Limb (tissue), 2 donors: ENCODE data around the gene C1QTNF5.
A peak's percentile ranks its signal among the peaks of the same experiment; 100 is the strongest.

Source experiments
- DNase-seq, 2 donors: peaks; one replicate each; pipeline ENCODE4 v3.0.0-alpha.2; 2016; ENCODE audit errors: extremely low spot score in 2 of 2

The C1QTNF5 gene

DNA sequence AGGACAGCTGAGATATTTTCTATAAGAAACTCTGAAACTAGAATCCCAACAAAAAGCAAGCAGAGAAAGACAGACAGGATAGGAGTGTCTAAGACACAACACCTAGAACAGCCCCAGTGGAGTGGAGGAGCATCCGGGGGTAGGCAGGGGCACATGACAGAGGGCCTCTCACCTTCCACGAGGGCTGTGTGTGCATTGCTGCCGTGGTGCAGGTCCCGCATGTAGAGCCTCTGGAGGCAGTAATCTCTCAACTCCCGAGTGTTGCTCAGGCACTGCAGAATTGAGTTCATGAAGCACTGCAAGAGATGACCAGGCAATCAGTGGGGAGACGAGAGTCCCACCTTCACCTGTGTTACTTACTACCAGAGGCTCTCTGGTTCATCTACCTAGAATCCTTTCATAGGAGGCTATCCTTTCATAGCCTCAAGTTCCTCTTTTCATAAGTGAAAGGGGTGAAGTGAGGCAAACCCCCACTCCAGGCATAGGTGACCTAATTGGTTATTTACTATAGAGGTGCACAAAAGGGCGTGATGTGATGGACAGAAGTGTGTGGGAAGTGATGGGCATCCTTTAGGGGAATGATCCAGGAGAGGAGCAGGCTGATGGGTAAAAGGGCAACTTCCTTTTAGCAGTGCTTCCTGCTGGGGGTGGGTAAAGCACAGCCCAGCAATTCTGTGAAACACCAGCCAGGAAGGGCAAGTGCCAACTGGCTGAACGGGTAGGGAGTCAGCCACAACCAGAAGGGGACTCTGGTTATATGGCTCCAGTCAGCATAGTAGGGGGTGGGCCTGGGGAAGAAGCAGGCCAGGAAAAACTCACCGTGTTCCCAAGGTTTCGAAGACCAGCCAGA lies 18.9 kb upstream of the C1QTNF5 start:
- DNase-seq: no peak

DNA sequence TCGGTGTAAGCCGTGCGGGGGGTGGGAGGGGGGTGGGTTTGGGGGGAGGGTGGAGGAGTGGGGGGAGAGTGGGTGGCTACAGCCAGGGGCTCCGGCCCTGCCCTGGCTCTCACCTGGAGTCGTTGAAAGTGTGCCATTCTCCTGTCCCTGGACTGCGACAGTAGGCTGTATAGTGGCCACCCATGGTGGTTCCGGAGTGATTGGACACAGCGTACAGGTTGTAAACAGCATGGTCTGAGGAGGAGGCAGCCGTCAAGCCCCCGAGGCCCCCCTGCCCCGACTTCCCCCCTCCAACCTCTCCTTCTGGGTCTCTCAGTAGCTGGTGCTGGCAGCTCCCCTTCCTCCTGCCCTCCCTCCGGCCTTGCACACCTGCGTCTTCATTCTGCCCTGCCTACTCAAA lies 16.4 kb upstream of the C1QTNF5 start:
- DNase-seq: no peak

- peak; percentile 81 to 92 for DNase-seq
Measured at GRCh38 chr11:119356349-119357031, 15.8 kb upstream of the C1QTNF5 start.

- DNase-seq: no peak
Measured at GRCh38 chr11:119355091-119355843, 14.6 kb upstream of the C1QTNF5 start.

DNA sequence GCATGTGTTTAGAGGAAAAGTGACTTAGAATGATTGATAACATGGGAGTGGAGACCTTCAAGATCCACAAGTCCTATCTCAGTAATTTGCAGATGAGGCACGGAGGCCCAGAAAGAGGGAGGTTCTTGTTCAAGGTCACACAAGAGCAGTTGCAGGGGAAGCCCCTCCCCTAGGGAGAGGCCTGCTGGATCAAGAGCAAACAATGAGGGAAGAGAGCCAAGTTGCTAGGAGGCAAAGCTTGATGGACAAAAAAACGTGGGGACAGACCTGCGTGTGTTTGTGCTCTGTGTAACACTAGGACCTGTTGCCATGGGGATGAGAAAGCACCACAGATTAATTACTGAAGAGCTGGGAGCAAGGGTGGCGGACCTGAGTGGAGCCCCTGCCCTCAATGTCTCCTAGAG lies 12.2 kb upstream of the C1QTNF5 start:
- DNase-seq: peak in 1 of 2 donors; percentile 60

GRCh38 chr11:119351232-119351631 lies 10.5 kb upstream of the C1QTNF5 start:
- no peak for DNase-seq

DNA sequence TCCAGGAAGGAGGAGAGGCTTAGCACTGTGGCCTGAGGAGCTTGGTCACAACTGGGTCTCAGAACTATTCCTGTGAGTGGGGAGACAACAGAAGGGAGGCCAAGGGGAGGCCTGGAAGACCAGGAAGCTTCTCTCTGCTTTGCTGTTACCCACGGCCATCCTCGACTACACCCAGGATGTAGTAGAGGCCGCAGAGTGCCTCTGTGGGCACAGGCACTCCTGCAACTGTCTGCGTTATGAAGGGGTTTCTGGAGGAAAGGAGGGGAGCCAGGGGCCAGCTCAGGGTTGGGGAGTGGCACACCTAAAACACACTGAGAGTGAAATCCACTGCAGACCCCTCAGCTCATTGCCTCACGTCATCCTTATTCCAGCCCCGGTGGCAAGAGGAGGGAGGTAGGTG lies 9.6 kb upstream of the C1QTNF5 start:
- no peak for DNase-seq

DNA sequence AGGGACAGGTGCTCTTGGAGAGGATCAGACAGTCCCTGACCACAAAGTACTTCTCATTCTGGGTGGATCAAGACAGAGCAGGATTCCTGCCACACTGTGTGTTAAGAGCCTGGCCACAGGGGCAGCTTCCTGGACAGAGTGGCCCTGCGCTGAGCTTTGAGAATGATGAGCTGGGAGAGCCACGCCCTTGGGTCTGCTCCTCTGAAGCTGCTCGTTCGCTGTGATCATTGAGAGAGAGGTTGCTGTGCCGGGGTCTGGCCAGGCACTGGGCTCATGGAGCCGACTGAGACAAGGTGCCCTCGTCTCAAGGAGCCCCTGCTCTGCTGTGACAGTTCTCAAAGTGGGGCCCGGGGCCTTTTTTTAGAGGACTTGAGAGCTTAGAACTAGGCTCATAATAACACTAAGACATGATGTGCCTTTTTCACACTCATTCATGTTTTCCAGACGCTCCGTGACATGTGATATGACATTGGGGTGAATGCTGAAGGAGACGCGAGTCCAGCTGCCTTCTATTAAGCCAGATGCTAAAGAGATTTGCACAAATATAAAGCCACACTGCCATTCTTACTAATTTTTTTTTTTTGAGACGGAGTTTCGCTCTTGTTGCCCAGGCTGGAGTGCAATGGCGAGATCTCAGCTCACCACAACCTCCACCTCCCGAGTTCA lies 7.4 kb upstream of the C1QTNF5 start:
- DNase-seq: peak in 1 of 2 donors; percentile 34

DNA sequence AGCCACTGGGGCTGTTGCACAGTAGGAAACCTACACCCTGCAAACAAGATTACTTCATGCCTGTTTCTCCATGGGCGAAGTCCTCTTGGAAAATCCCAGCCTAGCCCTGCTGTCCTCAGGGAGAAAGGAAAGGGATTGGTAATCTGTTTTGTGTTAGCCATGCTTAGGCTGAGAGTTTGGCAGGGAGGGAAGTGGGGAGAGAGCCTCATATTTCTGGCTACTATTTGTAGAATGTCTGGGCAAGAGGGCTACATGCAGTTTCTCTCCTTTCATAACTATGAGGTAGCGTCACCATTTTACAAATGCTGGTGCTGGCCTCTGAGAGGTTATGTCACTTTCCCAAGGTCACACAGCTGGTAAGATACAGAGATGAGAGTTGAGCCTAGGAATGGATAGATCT lies 6.6 kb upstream of the C1QTNF5 start:
- DNase-seq: no peak

- DNase-seq: no peak
Measured at GRCh38 chr11:119346605-119347004, 5.9 kb upstream of the C1QTNF5 start, which contains the start of gene MFRP. TSS of gene MFRP (minus strand) at chr11:119346705. CDS start at chr11:119346513, 192 bp downstream.

DNA sequence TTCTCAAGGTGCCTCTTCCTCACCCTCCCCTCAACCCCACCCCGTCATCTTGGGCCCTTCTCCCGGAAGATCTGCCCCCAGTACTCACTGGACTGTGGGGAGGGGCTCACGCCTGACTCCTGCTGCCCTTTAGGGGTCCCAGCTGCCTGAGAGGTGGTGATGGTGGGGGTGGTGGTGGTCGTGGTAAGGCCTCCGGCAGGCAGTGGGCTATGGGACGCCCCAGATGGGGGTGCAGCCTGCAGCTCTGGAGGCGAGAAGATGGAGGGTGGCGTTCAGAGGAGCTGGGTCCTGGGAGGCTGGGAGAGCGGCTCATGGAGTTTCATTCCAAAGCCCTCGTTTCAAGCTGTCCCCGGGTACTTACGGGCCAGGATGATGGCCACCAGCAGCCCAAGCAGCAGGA lies 5.0 kb upstream of the C1QTNF5 start:
- no peak for DNase-seq

DNA sequence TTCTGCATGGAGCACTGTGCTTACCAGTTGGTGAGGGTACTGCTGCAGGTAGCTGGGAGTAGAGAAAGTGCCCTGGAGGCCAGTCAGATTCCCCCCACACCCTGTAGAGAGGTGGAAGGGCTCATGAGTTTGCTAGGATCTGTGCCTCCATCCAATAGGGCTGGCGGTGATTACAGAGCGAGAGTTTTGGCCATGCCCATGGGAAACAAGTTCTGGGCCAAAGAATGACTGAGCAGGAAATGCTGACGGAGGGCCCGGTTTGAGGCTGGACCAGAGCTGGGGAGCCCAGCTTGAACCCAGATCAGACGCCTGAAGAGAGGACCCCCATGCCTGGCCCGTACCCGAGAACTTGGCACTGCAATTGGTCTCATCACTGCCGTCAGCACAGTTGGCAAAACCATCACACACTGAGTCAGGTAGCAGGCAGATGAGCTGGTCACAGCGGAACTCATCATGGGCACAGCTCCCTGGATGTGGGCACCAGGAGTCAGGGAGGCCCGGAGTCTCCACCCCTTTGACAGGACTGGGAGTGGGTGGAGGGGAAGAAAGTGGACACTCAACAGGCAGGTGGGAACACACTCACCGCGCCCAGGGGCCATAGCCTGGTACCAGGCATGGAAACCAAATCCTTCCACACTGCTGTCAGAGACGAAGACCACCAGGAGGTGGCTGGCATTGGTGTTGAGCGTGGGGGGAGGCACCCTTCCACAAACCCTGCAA lies 3.8 kb upstream of the C1QTNF5 start:
- DNase-seq: peak in 1 of 2 donors; percentile 28

- DNase-seq: no peak
Measured at GRCh38 chr11:119343726-119344125, 3.0 kb upstream of the C1QTNF5 start.

- DNase-seq: peak in 1 of 2 donors; percentile 45
Measured at GRCh38 chr11:119342362-119343130, 1.9 kb upstream of the C1QTNF5 start.

- peak in 1 of 2 donors; percentile 30 for DNase-seq
Measured at GRCh38 chr11:119342023-119342300, 1.3 kb upstream of the C1QTNF5 start.

DNA sequence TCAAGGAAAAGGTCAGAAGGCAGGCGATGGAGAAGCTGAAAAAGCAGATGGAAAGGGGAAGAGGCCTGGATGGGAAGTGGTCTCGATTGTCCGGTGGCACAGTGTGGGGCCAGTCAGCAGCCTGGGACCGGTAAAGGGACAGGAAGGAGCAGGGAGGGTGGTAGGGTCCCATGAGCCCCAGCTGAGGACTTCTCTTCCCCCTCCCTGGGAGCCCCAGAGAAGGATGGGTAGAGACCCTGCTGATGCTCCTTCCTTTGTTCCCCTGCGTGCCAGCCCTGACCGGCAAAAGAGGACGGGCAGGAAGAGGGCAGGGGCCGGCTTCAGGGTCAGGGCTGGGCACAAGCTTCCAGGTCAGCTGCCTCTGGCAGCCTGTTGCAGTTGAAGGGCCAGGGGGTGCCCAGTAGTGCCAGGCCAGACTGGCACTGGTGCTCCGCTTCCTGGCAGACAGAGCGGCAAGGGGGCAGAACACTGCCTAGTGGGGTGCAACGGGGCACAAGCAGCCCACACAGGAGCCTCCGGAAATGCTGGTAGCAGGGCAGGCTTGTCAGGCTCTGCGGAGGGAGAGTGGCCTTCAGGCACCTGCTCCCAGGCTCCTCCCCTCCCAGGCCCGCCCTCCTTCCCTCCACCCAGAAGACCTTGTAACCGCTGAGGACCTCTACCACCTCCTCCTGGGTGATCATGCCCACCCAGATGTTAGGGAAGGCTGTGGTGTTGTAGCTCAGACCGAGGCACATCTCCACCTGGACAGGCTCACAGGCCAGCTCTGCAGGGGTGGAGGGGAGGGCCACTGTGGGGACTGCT lies 739 bp upstream of the C1QTNF5 start:
- peak in 1 of 2 donors; percentile 40 for DNase-seq

GRCh38 chr11:119339589-119340334 lies 921 bp downstream of the C1QTNF5 start:
- peak; percentile 77 to 87 for DNase-seq

DNA sequence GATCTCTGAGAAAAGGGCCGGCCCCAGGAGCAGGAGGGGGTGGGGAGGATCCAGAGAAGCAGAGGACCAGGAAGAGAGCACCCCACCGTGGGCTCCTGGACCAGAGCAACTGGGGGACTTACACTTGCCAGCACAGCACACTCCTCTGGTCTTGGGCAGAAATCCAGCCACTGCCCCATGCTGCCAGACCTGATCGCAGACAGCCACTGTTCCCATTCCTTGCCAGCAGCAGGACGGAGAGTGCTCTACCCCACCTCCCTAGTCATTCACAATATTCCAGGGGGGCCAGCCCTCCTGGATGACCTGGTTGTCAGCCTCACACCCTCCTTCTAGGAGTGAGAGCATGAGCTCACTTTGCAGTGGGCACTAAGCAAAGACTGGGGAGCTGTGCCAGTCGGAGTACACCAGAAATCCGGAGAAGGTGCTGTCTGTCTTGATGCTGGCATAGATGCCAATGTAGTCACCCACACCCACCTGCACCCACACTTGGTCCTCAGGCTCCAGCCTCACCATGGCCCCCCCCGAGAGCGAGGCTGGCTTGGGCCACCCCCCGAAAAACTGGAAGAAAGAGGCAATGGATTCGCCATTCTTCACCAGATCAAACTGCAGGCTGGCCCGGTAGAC lies 1.6 kb downstream of the C1QTNF5 start:
- DNase-seq: peak in 1 of 2 donors; percentile 51
